Keratinocyte (primary cell): ENCODE results near the gene UROC1. TPM values are rescaled to one million over a fixed set of nuclear protein-coding genes. Genes with fewer than 3 reads are reported as not detected.
A peak's percentile ranks its signal among the peaks of the same experiment; 100 is the strongest.

Experiments used
- DNase-seq: peaks from one replicate; pipeline ENCODE4 v3.0.0-alpha.2; 2011; ENCODE audit warnings: low read depth, missing footprints, low spot score
- FAIRE-seq: peaks from 2 replicates; lab custom pipeline; 2011; peaks lifted over from hg19 to GRCh38; lab: Jason Lieb, UNC
- H2AFZ ChIP-seq: 2 replicates; pipeline ENCODE4 v1.6.0; 2012; ENCODE audit warnings: low read length, control low read depth, inconsistent platforms; ENCODE audit not compliant: control insufficient read depth
- H3K27ac ChIP-seq: 2 replicates; pipeline ENCODE4 v1.5.1; 2011; ENCODE audit warnings: low read length; ENCODE audit not compliant: control insufficient read depth, insufficient read depth
- H3K27me3 ChIP-seq: 3 replicates; pipeline ENCODE4 v1.6.0; 2011; ENCODE audit warnings: low read length; ENCODE audit not compliant: control insufficient read depth, insufficient read depth; ENCODE audit errors: extremely low read depth
- H3K36me3 ChIP-seq, 2 experiments: 2 replicates in 1 of 2; 3 replicates in 1 of 2; pipeline ENCODE4 v1.5.1; 2011; ENCODE audit warnings: low read length in 2 of 2, mild to moderate bottlenecking in 1 of 2; ENCODE audit not compliant: control insufficient read depth in 2 of 2, insufficient read depth in 2 of 2; ENCODE audit errors: extremely low read depth in 1 of 2
- H3K4me1 ChIP-seq: 3 replicates; pipeline ENCODE4 v1.5.1; 2011; ENCODE audit warnings: low read length; ENCODE audit not compliant: control insufficient read depth, insufficient read depth; ENCODE audit errors: extremely low read depth
- H3K4me2 ChIP-seq: 3 replicates; pipeline ENCODE4 v1.6.0; 2011; ENCODE audit warnings: low read depth, low read length; ENCODE audit not compliant: control insufficient read depth, insufficient read depth; ENCODE audit errors: extremely low read depth
- H3K4me3 ChIP-seq, 3 experiments: fragments of 200-600 bp in 1 of 3; sonication (generic) in 1 of 3; 2 replicates in 2 of 3; 3 replicates in 1 of 3; pipeline ENCODE4 v1.5.1; 2011 to 2016; ENCODE audit warnings: low read length in 3 of 3, mild to moderate bottlenecking in 3 of 3, control low read depth in 2 of 3, inconsistent platforms in 1 of 3, low read depth in 1 of 3, mixed read lengths in 1 of 3, mixed run types in 1 of 3, moderate library complexity in 1 of 3; ENCODE audit not compliant: control insufficient read depth in 2 of 3, insufficient read depth in 2 of 3; ENCODE audit errors: extremely low read depth in 1 of 3
- H3K79me2 ChIP-seq: 2 replicates; pipeline ENCODE4 v1.6.0; 2012; ENCODE audit warnings: low read length; ENCODE audit not compliant: control insufficient read depth, insufficient read depth
- H3K9ac ChIP-seq: 3 replicates; pipeline ENCODE4 v1.6.0; 2011; ENCODE audit warnings: low read length; ENCODE audit not compliant: control insufficient read depth, insufficient read depth; ENCODE audit errors: extremely low read depth
- H3K9me1 ChIP-seq: 3 replicates; pipeline ENCODE4 v1.6.0; 2011; ENCODE audit warnings: low read length; ENCODE audit not compliant: control insufficient read depth, insufficient read depth; ENCODE audit errors: extremely low read depth
- H3K9me3 ChIP-seq: 2 replicates; pipeline ENCODE4 v1.5.1; 2012; ENCODE audit warnings: low read depth, low read length; ENCODE audit not compliant: control insufficient read depth
- H4K20me1 ChIP-seq: 3 replicates; pipeline ENCODE4 v1.6.0; 2011; ENCODE audit warnings: low read length; ENCODE audit not compliant: control insufficient read depth, insufficient read depth; ENCODE audit errors: extremely low read depth
- EZH2 ChIP-seq: IDR thresholded peaks from one replicate; pipeline ENCODE4 v1.6.1; 2012; ENCODE audit warnings: inconsistent platforms, mild to moderate bottlenecking, low read length, moderate library complexity
- dilution Hi-C: fragments of 300-500 bp; cut with MboI; formaldehyde crosslinking; loops from one replicate; pipeline ENCODE4 v1.7.0; 2020; ENCODE audit warnings: low sequenced_read_pairs; ENCODE audit not compliant: extremely low pct_ligation_motif_present
- polyA plus RNA-seq, 5 experiments: library from polyadenylated mRNA; depleted of rRNA in 3 of 5; stranded (reverse) in 3 of 5; stranded (forward) in 1 of 5; unstranded in 1 of 5; fragments of >200 nt; gene quantifications; 1 replicate in 1 of 5; 2 replicates in 3 of 5; 3 replicates in 1 of 5; pipeline versions ENCODE4 v1.2.1 to v1.2.3, GENCODE V29; 2011 to 2012; ENCODE audit warnings: missing spikeins in 2 of 5, low read depth in 1 of 5, low replicate concordance in 1 of 5
- TF ChIP-seq, protein P1 (sequence below), 3 experiments: IDR thresholded peaks in 1 of 3; conservative IDR thresholded peaks in 1 of 3; optimal IDR thresholded peaks in 1 of 3; 2 replicates in 2 of 3; 3 replicates in 1 of 3; pipeline versions ENCODE3 to v1.5.1; 2011; ENCODE audit warnings: low read length in 3 of 3, mild to moderate bottlenecking in 3 of 3, moderate library complexity in 2 of 3, control low read depth in 1 of 3, inconsistent platforms in 1 of 3; ENCODE audit not compliant: insufficient read depth in 2 of 3; ENCODE audit errors: extremely low read depth in 1 of 3

Gene UROC1
- polyA plus RNA-seq, 1 donor (not counting 4 experiments of a cell fraction or from before 2014, with no cell fraction given): not detected

DNA sequence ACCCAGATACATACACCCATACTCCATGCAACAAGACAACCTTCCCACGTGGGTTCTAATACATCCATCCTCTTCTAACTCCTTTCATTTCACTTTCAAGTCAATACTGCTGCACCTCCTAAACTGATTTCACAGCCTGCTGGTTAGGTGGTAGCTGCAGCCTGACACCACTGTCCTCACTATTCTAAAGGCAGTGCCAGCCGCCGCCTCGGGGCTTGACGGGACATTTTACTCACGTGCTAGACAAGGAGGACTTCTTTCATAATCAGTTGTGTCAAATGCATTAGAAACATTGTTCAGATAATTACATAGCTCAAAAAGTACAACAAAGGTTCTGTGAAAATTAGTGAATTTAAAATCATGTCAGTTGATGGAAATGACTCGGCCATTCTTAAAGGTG lies 6.3 kb downstream of the UROC1 start:
- dilution Hi-C loops: no loop called here
- Histone ChIP-seq H3K4me3 (no peak overlapping the region), H3K36me3 (no peaks in the 10 kb centered on the region), H4K20me1 (no peaks in the 10 kb centered on the region), H3K27me3 (peaks cover 3% of the 10 kb centered on the region), H2AFZ (no peak overlapping the region), H3K4me2 (no peak overlapping the region), H3K9me1 (no peaks in the 10 kb centered on the region), H3K79me2 (no peaks in the 10 kb centered on the region), H3K9me3 (no peaks in the 10 kb centered on the region), H3K9ac (no peak overlapping the region), H3K27ac (no peak overlapping the region), H3K4me1 (peaks cover 14% of the 10 kb centered on the region)
- FAIRE-seq: no peak
- no peak for DNase-seq
- TF ChIP-seq, protein P1, sequence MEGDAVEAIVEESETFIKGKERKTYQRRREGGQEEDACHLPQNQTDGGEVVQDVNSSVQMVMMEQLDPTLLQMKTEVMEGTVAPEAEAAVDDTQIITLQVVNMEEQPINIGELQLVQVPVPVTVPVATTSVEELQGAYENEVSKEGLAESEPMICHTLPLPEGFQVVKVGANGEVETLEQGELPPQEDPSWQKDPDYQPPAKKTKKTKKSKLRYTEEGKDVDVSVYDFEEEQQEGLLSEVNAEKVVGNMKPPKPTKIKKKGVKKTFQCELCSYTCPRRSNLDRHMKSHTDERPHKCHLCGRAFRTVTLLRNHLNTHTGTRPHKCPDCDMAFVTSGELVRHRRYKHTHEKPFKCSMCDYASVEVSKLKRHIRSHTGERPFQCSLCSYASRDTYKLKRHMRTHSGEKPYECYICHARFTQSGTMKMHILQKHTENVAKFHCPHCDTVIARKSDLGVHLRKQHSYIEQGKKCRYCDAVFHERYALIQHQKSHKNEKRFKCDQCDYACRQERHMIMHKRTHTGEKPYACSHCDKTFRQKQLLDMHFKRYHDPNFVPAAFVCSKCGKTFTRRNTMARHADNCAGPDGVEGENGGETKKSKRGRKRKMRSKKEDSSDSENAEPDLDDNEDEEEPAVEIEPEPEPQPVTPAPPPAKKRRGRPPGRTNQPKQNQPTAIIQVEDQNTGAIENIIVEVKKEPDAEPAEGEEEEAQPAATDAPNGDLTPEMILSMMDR (optimal IDR thresholded peaks at IDR 0.05 in 1 of 3, IDR thresholded peaks at IDR 0.05 in 1 of 3, conservative IDR thresholded peaks at IDR 0.05 in 1 of 3; ENCODE audit: extremely low read depth in 1 of 3, insufficient read depth in 2 of 3, low read length in 3 of 3): no peak
- TF ChIP-seq EZH2: no peak

DNA sequence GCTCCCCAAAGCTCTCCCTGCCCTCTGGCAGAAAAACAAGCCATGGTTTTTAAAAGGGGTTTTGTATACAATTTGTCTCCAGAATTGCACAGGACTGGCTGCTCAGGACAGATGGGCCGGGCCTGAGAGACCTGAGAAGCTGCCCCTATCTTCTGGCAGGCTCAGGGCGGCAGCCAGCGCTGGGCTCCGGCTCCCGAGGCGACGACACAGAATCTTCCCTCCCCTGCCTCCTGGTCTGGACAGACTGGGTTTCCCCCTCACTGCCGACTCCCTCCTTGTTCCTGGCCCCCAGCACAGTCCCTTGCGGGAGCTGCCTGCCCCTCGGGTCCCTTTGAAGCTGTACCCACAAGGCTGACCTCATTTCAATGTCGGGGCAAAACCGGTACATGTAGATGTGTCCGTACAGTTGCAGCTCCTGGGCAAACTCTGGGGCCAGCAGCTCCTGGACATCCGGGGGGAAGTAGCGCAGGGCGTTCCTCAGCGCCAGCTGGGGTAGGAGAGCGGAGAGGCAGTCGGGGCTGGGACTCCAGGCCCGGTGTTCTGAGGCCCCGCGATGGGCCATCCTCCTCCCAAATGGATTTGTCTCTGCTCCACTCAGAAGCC lies 7.2 kb downstream of the UROC1 start:
- TF ChIP-seq, protein P1 (optimal IDR thresholded peaks at IDR 0.05 in 1 of 3, IDR thresholded peaks at IDR 0.05 in 1 of 3, conservative IDR thresholded peaks at IDR 0.05 in 1 of 3; ENCODE audit: extremely low read depth in 1 of 3, insufficient read depth in 2 of 3, low read length in 3 of 3): no peak
- TF ChIP-seq EZH2: no peak
- Histone ChIP-seq H4K20me1 (no peaks in the 10 kb centered on the region), H3K9me3 (no peaks in the 10 kb centered on the region), H2AFZ (peak overlapping the region; percentile 54), H3K4me2 (no peak overlapping the region), H3K4me1 (peaks cover 14% of the 10 kb centered on the region), H3K79me2 (no peaks in the 10 kb centered on the region), H3K27ac (no peak overlapping the region), H3K36me3 (no peaks in the 10 kb centered on the region), H3K27me3 (peaks cover 3% of the 10 kb centered on the region), H3K9me1 (no peaks in the 10 kb centered on the region), H3K9ac (no peak overlapping the region), H3K4me3 (no peak overlapping the region)
- dilution Hi-C loops: no loop called here
- FAIRE-seq (no peak), DNase-seq (no peak)
